Colonic mucosa (tissue), 4 donors: ENCODE data around the gene PDE1A. TPM values are rescaled to one million over a fixed set of nuclear protein-coding genes. Genes with fewer than 3 reads are reported as not detected.

ENCODE experiments used
- DNase-seq: peaks from one replicate; pipeline ENCODE4 v3.0.0-alpha.2; 2020
- H3K27ac ChIP-seq: fragments of 200-600 bp; one replicate; pipeline ENCODE4 v1.8.0; 2021
- H3K27me3 ChIP-seq: fragments of 200-600 bp; one replicate; pipeline ENCODE4 v1.8.0; 2021
- H3K36me3 ChIP-seq: fragments of 200-600 bp; one replicate; pipeline ENCODE4 v1.8.0; 2021
- H3K4me1 ChIP-seq: fragments of 200-600 bp; one replicate; pipeline ENCODE4 v1.8.0; 2021; ENCODE audit warnings: mild to moderate bottlenecking
- H3K4me3 ChIP-seq: fragments of 200-600 bp; one replicate; pipeline ENCODE4 v1.8.0; 2021
- H3K9ac ChIP-seq, 2 donors: one replicate each; pipeline ENCODE4 v1.7.0; 2013; ENCODE audit warnings: control low read depth in 2 of 2, low read depth in 2 of 2, low read length in 2 of 2
- H3K9me3 ChIP-seq: fragments of 200-600 bp; one replicate; pipeline ENCODE4 v1.8.0; 2021
- intact Hi-C: fragments of 100-400 bp; cut with DNase I; formaldehyde crosslinking; loops from one replicate; pipeline ENCODE4 v1.14.1; 2022
- total RNA-seq, 2 donors: library from RNA; stranded (reverse); fragmentation: NEBNext Ultra II Directional in 1 of 2; extraction: Animal tissue kit (Norgen Biotek cat#: 25700) in 1 of 2; gene quantifications; one replicate each; pipeline ENCODE4 v1.2.1, GENCODE V29; 2021
- TF ChIP-seq, protein P1 (sequence below): fragments of 200-600 bp; IDR thresholded peaks from one replicate; pipeline ENCODE4 v1.8.0; 2022; ENCODE audit warnings: antibody characterized with exemption, mild to moderate bottlenecking
- donor health status: healthy.
- donor health status: DM: no; HTN: no; CAD: no.
- donor health status: DM: no; HTN: no; CAD: no.

PDE1A gene
- total RNA-seq, 2 donors from 2014 or later: 1.7 to 3.9 TPM

DNA sequence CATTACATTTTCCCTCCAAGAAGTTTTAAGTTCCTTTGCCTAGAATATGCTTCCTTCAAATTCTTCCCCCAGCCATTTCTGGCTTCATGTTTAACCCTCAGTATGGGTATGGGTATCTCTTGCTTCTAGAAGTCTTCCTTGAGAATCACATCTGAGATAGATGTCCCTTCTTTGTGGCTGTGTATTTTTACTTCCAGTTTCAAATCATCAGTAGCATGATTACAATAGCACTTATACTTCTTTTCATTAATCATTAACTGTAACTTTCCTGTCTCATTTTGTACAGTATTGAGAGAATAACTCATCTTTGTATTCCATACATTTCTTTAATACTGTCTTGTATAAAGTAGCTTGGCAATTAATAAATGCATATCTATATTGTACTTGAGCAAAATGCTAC is 17.3 kb upstream of the PDE1A start:
- Histone ChIP-seq H3K36me3 (no peaks in the 10 kb centered on the region), H3K9me3 (no peaks in the 10 kb centered on the region), H3K27ac (no peak overlapping the region), H3K9ac (no peak overlapping the region), H3K27me3 (no peaks in the 10 kb centered on the region), H3K4me3 (no peak overlapping the region), H3K4me1 (no peaks in the 10 kb centered on the region)
- intact Hi-C loops: no loop called here
- TF ChIP-seq, protein P1, sequence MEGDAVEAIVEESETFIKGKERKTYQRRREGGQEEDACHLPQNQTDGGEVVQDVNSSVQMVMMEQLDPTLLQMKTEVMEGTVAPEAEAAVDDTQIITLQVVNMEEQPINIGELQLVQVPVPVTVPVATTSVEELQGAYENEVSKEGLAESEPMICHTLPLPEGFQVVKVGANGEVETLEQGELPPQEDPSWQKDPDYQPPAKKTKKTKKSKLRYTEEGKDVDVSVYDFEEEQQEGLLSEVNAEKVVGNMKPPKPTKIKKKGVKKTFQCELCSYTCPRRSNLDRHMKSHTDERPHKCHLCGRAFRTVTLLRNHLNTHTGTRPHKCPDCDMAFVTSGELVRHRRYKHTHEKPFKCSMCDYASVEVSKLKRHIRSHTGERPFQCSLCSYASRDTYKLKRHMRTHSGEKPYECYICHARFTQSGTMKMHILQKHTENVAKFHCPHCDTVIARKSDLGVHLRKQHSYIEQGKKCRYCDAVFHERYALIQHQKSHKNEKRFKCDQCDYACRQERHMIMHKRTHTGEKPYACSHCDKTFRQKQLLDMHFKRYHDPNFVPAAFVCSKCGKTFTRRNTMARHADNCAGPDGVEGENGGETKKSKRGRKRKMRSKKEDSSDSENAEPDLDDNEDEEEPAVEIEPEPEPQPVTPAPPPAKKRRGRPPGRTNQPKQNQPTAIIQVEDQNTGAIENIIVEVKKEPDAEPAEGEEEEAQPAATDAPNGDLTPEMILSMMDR: no peak
- no peak for DNase-seq

DNA sequence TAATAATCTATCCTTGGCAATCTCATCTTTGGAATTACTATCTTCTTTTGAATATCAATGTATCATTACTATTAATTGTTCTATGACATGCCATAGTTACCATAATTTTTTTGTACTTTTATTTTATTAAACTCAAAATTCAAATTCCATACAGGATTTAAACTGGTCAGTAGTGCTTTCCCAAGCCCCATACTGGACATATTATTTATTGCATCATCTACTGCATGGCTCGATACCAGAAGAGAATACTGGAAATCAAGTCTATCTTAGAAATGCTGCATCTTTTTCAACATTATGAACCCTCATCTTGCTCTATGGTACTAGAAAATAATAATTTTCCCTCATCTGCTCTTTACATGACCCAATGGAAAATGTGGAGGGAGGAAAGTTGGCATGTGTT is 9.4 kb upstream of the PDE1A start:
- intact Hi-C loops: no loop called here
- H3K9me3 ChIP-seq: no peaks in the 10 kb centered on the region
- no peak overlapping the region for H3K27ac ChIP-seq
- no peaks in the 10 kb centered on the region for H3K36me3 ChIP-seq
- TF ChIP-seq, protein P1: no peak
- DNase-seq: no peak
- H3K4me3 ChIP-seq: no peak overlapping the region
- no peak overlapping the region for H3K9ac ChIP-seq
- no peaks in the 10 kb centered on the region for H3K4me1 ChIP-seq
- H3K27me3 ChIP-seq: no peaks in the 10 kb centered on the region

DNA sequence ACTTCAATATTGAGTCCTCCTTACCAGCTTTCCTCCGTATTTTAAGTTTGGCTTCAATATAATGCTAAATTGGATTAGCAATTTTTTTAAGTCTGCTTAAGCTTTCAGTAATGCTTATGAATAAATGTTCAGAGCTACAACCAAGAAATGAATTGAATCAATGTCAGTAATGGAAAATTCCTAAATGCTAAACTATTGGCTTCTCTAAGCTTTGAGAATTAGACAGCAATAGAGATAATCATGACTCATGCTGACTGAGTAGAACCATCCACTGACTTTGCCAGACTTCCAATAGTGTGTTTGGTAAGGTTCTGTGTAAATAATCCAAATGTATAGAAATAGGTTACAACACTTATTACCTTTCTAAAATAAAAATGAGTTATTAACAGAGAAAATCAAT is 8.9 kb upstream of the PDE1A start:
- H3K4me3 ChIP-seq: no peak overlapping the region
- TF ChIP-seq, protein P1: no peak

DNA sequence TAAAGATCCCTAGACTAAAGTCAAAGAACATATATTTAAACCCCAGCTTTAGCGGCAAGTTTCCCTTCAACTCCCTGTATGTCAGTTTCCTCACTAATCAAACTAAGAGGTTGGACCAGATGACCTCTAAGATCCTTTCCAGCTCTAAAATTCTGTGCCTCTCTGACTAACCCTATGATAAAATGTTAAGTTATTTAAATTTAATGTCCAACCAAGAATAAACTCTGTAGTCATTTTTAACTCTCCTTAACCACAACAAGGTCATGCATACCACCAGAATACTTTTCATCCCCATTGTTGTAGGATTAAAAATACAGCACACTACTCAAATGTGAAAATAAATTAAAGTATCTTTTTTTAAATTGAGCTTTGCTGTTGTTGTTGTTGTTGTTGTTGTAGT is 5.2 kb upstream of the PDE1A start:
- no peaks in the 10 kb centered on the region for H3K27me3 ChIP-seq
- no peaks in the 10 kb centered on the region for H3K36me3 ChIP-seq
- DNase-seq: no peak
- intact Hi-C loops: no loop called here
- no peaks in the 10 kb centered on the region for H3K4me1 ChIP-seq
- no peak overlapping the region for H3K4me3 ChIP-seq
- H3K9me3 ChIP-seq: no peaks in the 10 kb centered on the region
- TF ChIP-seq, protein P1: no peak
- no peak overlapping the region for H3K27ac ChIP-seq
- H3K9ac ChIP-seq: no peak overlapping the region

More for the DNA sequence above, 8.9 kb upstream of the PDE1A start:
- H3K27me3 ChIP-seq: no peaks in the 10 kb centered on the region
- no peak for DNase-seq
- intact Hi-C loops: no loop called here
- H3K4me1 ChIP-seq: no peaks in the 10 kb centered on the region
- H3K9ac ChIP-seq: no peak overlapping the region
- no peaks in the 10 kb centered on the region for H3K9me3 ChIP-seq
- H3K27ac ChIP-seq: no peak overlapping the region
- H3K36me3 ChIP-seq: no peaks in the 10 kb centered on the region

DNA sequence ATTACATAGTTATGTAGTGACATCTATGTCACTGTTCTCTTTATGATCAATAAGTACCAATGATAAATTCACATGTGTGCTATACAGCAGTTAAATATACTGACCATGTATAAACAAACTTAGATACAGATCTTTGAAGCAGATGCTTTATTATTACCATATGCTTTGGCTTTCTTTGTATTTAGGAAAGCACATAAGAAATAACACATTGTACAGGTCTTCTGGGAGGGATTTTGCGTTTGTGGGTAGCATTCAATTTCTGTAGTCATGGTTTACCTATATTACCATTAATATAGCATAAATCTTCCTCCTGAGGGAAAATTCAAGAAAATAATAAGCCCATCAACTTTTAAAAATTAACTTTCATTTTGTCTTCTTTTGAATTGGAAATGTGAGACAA is 1.6 kb upstream of the PDE1A start:
- TF ChIP-seq, protein P1: no peak
- intact Hi-C loops: no loop called here
- Histone ChIP-seq H3K4me1 (no peaks in the 10 kb centered on the region), H3K9me3 (no peaks in the 10 kb centered on the region), H3K9ac (no peak overlapping the region), H3K27ac (no peak overlapping the region), H3K36me3 (no peaks in the 10 kb centered on the region), H3K4me3 (no peak overlapping the region), H3K27me3 (no peaks in the 10 kb centered on the region)
- DNase-seq: no peak
